Mucosa of descending colon (tissue), 3 donors: ENCODE measurements around the gene RAC3. TPM values are rescaled to one million over a fixed set of nuclear protein-coding genes. Genes with fewer than 3 reads are reported as not detected.

Source experiments
- ATAC-seq: fragments of 200-7000 bp; cut with Tn5 transposase; one replicate; pipeline ENCODE4 v1.9.1; 2020; ENCODE audit warnings: mild to moderate bottlenecking, moderate library complexity
- DNase-seq, 3 donors: peaks; one replicate each; pipeline ENCODE4 v3.0.0-alpha.2; 2020
- H3K36me3 ChIP-seq: fragments of 200-600 bp; one replicate; pipeline ENCODE4 v1.8.0; 2021; ENCODE audit warnings: low read depth, mild to moderate bottlenecking
- H3K4me1 ChIP-seq: fragments of 200-600 bp; one replicate; pipeline ENCODE4 v1.8.0; 2021; ENCODE audit warnings: low read depth, mild to moderate bottlenecking
- H3K4me3 ChIP-seq: fragments of 200-600 bp; one replicate; pipeline ENCODE4 v1.8.0; 2021; ENCODE audit warnings: mild to moderate bottlenecking
- H3K9me3 ChIP-seq: fragments of 200-600 bp; one replicate; pipeline ENCODE4 v1.8.0; 2021; ENCODE audit warnings: mild to moderate bottlenecking
- intact Hi-C, 2 donors: fragments of 100-400 bp; cut with DNase I in 1 of 2; cut with micrococcal nuclease in 1 of 2; formaldehyde crosslinking; loops; one replicate each; pipeline versions ENCODE4 v1.11.0 to v1.11.1; 2022; cut with DNase I, micrococcal nuclease
- total RNA-seq, 3 donors: library from RNA; stranded (reverse); fragmentation: NEBNext Ultra II Directional in 2 of 3; extraction: Animal tissue kit (Norgen Biotek cat#: 25700) in 2 of 3; gene quantifications; one replicate each; pipeline versions ENCODE4 v1.2.1 to v1.2.4, GENCODE V29; 2021 to 2023
- TF ChIP-seq, protein P1 (sequence below): fragments of 200-600 bp; IDR thresholded peaks from one replicate; pipeline ENCODE4 v1.8.0; 2022; ENCODE audit warnings: antibody characterized with exemption, mild to moderate bottlenecking
- donor health status: DM: no; HTN: no; CAD: no; lungs with moderate emphysema.
- donor health status: DM: no; HTN: no; CAD: no.
- donor health status: DM: no; HTN: yes; CAD: no.

The RAC3 gene
- total RNA-seq, 3 donors from 2014 or later, result 3.4 to 6.2 (median 4.2) TPM

- DNase-seq, result no peak
- ATAC-seq, result no peak
- TF ChIP-seq, protein P1, sequence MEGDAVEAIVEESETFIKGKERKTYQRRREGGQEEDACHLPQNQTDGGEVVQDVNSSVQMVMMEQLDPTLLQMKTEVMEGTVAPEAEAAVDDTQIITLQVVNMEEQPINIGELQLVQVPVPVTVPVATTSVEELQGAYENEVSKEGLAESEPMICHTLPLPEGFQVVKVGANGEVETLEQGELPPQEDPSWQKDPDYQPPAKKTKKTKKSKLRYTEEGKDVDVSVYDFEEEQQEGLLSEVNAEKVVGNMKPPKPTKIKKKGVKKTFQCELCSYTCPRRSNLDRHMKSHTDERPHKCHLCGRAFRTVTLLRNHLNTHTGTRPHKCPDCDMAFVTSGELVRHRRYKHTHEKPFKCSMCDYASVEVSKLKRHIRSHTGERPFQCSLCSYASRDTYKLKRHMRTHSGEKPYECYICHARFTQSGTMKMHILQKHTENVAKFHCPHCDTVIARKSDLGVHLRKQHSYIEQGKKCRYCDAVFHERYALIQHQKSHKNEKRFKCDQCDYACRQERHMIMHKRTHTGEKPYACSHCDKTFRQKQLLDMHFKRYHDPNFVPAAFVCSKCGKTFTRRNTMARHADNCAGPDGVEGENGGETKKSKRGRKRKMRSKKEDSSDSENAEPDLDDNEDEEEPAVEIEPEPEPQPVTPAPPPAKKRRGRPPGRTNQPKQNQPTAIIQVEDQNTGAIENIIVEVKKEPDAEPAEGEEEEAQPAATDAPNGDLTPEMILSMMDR, result no peak
- Histone ChIP-seq H3K9me3 (no peaks in the 10 kb centered on the region), H3K4me3 (no peak overlapping the region), H3K4me1 (peaks cover 24% of the 10 kb centered on the region), H3K36me3 (no peaks in the 10 kb centered on the region)
- intact Hi-C loops, result no loop called here
Measured at GRCh38 chr17:82024859-82025258, 6.6 kb upstream of the RAC3 start.

DNA sequence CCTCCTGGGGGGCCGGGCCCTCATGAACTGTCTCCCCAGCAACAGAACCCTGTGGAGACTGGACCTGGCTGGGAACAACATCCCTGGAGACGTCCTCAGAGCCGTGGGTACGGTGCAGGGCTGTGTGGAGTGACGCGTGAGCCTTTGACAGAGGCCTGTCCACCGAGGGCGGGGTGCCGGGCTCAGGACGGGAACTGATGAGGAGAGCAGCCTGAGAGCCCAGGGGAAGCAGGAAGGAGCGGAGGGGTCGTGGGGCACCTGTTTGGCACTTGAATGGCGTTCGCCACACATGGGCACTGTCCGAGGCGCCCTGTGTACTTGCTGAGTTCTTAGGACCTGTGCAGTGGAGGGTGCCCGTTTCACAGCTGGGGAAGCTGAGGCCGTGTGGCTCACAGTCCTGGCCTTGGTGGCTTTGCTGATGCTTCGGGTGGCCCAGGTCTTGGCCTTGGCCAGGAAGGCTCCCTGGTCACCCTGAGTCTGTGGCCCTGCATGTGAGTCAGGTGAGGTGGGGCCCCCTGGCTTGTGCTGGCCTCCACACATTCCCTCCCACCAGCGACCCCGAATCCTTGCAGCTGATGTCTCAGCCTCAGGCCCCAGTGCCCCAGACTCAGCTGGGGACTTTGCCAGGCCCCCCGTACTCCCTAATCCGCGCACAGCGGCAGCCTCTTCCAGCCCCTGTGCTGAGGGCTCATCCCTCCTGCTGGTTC is 5.9 kb upstream of the RAC3 start:
- intact Hi-C loops, result no loop called here
- Histone ChIP-seq H3K36me3 (no peaks in the 10 kb centered on the region), H3K4me1 (peaks cover 26% of the 10 kb centered on the region), H3K9me3 (no peaks in the 10 kb centered on the region), H3K4me3 (no peak overlapping the region)
- TF ChIP-seq, protein P1, result no peak
- DNase-seq (no peak), ATAC-seq (no peak)

- H3K4me1 ChIP-seq, result peaks cover 20% of the 10 kb centered on the region
- TF ChIP-seq, protein P1, result no peak
- no peak overlapping the region for H3K4me3 ChIP-seq
- H3K9me3 ChIP-seq, result no peaks in the 10 kb centered on the region
- no peak for DNase-seq
- H3K36me3 ChIP-seq, result no peaks in the 10 kb centered on the region
- intact Hi-C loops, result no loop called here
- ATAC-seq, result no peak
Measured at GRCh38 chr17:82028246-82028645, 3.2 kb upstream of the RAC3 start.

- Histone ChIP-seq H3K4me3 (no peak overlapping the region), H3K9me3 (no peaks in the 10 kb centered on the region), H3K4me1 (peaks cover 16% of the 10 kb centered on the region), H3K36me3 (no peaks in the 10 kb centered on the region)
- DNase-seq (no peak), ATAC-seq (no peak)
- TF ChIP-seq, protein P1, result no peak
- intact Hi-C loops, result no loop called here
Measured at GRCh38 chr17:82028966-82029365, 2.5 kb upstream of the RAC3 start.

- TF ChIP-seq, protein P1, result no peak
- Histone ChIP-seq H3K4me1 (peaks cover 12% of the 10 kb centered on the region), H3K4me3 (no peak overlapping the region), H3K36me3 (no peaks in the 10 kb centered on the region), H3K9me3 (no peaks in the 10 kb centered on the region)
- ATAC-seq (no peak), DNase-seq (no peak)
- intact Hi-C loops, result no loop called here
Measured at GRCh38 chr17:82029391-82029790, 2.1 kb upstream of the RAC3 start.
